SU-DHL-6 (cell line): ENCODE measurements around the gene NOX5.

Source experiments
- H2AFZ ChIP-seq: fragments of 200-600 bp; sonication (generic); 2 replicates; pipeline ENCODE4 v1.6.1; 2014; ENCODE audit warnings: low read depth, mild to moderate bottlenecking, moderate library complexity, mixed read lengths, antibody characterized with exemption, low read length; ENCODE audit not compliant: severe bottlenecking
- H3F3A ChIP-seq: fragments of 200-600 bp; shearing (Covaris generic); 2 replicates; pipeline ENCODE4 v1.6.0; 2016; ENCODE audit warnings: antibody characterized with exemption, mild to moderate bottlenecking; ENCODE audit not compliant: insufficient read depth
- H3K27ac ChIP-seq: fragments of 200-600 bp; sonication (generic); 2 replicates; pipeline ENCODE4 v1.5.1; 2016; ENCODE audit warnings: low read depth, mild to moderate bottlenecking, low read length, moderate library complexity, mixed read lengths
- H3K27me3 ChIP-seq: fragments of 200-600 bp; sonication (generic), shearing (Covaris generic); 2 replicates; pipeline ENCODE4 v1.6.0; 2014; ENCODE audit warnings: mild to moderate bottlenecking, low read length
- H3K36me3 ChIP-seq: fragments of 200-600 bp; sonication (generic); 2 replicates; pipeline ENCODE4 v1.6.1; 2014; ENCODE audit warnings: mild to moderate bottlenecking, low read length, mixed read lengths
- H3K4me2 ChIP-seq: fragments of 300-600, 200-600 bp; shearing (Covaris generic), sonication (generic); 2 replicates; pipeline ENCODE4 v1.6.0; 2014; ENCODE audit warnings: low read length, low read depth, mild to moderate bottlenecking; ENCODE audit not compliant: poor library complexity, severe bottlenecking
- H3K4me3 ChIP-seq: fragments of 200-600 bp; sonication (generic); 2 replicates; pipeline ENCODE4 v1.5.1; 2014; ENCODE audit warnings: antibody characterized with exemption, low read length, mild to moderate bottlenecking, mixed read lengths; ENCODE audit not compliant: insufficient read depth, poor library complexity, severe bottlenecking
- H3K79me2 ChIP-seq: fragments of 200-600 bp; sonication (generic); 2 replicates; pipeline ENCODE4 v1.6.1; 2014; ENCODE audit warnings: mild to moderate bottlenecking, low read length, moderate library complexity; ENCODE audit not compliant: insufficient read depth
- H3K9ac ChIP-seq: fragments of 200-600 bp; sonication (generic); 2 replicates; pipeline ENCODE4 v1.7.0; 2014; ENCODE audit warnings: mild to moderate bottlenecking, low read length
- H3K9me2 ChIP-seq: fragments of 200-600 bp; sonication (generic); replicated peaks from 2 replicates; pipeline ENCODE4 v1.6.1; 2014; ENCODE audit warnings: low read length; ENCODE audit not compliant: insufficient read depth
- H3K9me3 ChIP-seq: fragments of 200-600 bp; sonication (generic); 2 replicates; pipeline ENCODE4 v1.6.1; 2014; ENCODE audit warnings: low read length, mixed read lengths; ENCODE audit not compliant: insufficient read depth
- H4K20me1 ChIP-seq: fragments of 200-600 bp; sonication (generic); 2 replicates; pipeline ENCODE4 v1.6.1; 2014; ENCODE audit warnings: low read depth, mild to moderate bottlenecking, antibody characterized with exemption, low read length, moderate library complexity, mixed read lengths
- CTCF ChIP-seq: fragments of 200-600 bp; sonication (generic); IDR thresholded peaks from one replicate; pipeline ENCODE4 v1.5.1; 2017; ENCODE audit warnings: antibody characterized with exemption, mild to moderate bottlenecking, low read length, moderate library complexity; ENCODE audit not compliant: insufficient read depth, poor library complexity, severe bottlenecking
- EZH2phosphoT487 ChIP-seq: fragments of 200-600 bp; sonication (generic), shearing (Covaris generic); conservative IDR thresholded peaks from 2 replicates; pipeline ENCODE4 v1.6.1; 2018; ENCODE audit warnings: mild to moderate bottlenecking, antibody characterized with exemption, low read length, moderate library complexity, mixed read lengths

The NOX5 gene

GRCh38 chr15:69104050-69104750, 89.7 kb downstream of the NOX5 start:
- H3K4me3 ChIP-seq, result no peak overlapping the region
- H3K27me3 ChIP-seq, result no peaks in the 10 kb centered on the region
- no peak overlapping the region for H3K4me2 ChIP-seq
- H3K79me2 ChIP-seq, result no peaks in the 10 kb centered on the region
- H3F3A ChIP-seq, result no peaks in the 10 kb centered on the region
- no peak overlapping the region for H2AFZ ChIP-seq
- no peaks in the 10 kb centered on the region for H3K36me3 ChIP-seq
- no peaks in the 10 kb centered on the region for H4K20me1 ChIP-seq
- no peak for TF ChIP-seq CTCF
- no peak for TF ChIP-seq EZH2phosphoT487
- no peak overlapping the region for H3K9ac ChIP-seq
- no peaks in the 10 kb centered on the region for H3K9me2 ChIP-seq
- no peaks in the 10 kb centered on the region for H3K9me3 ChIP-seq
- H3K27ac ChIP-seq, result no peak overlapping the region

GRCh38 chr15:69105451-69105985, 91.0 kb downstream of the NOX5 start:
- no peak overlapping the region for H2AFZ ChIP-seq
- H3K27me3 ChIP-seq, result no peaks in the 10 kb centered on the region
- H3K36me3 ChIP-seq, result no peaks in the 10 kb centered on the region
- no peaks in the 10 kb centered on the region for H3K9me3 ChIP-seq
- no peak overlapping the region for H3K9ac ChIP-seq
- no peaks in the 10 kb centered on the region for H3K79me2 ChIP-seq
- TF ChIP-seq EZH2phosphoT487, result no peak
- no peak for TF ChIP-seq CTCF
- H3K4me2 ChIP-seq, result no peak overlapping the region
- no peak overlapping the region for H3K4me3 ChIP-seq
- H3K27ac ChIP-seq, result no peak overlapping the region
- H4K20me1 ChIP-seq, result no peaks in the 10 kb centered on the region
- H3K9me2 ChIP-seq, result no peaks in the 10 kb centered on the region
- no peaks in the 10 kb centered on the region for H3F3A ChIP-seq

GRCh38 chr15:69107025-69107620, 92.6 kb downstream of the NOX5 start:
- Histone ChIP-seq H3K4me3 (no peak overlapping the region), H3K27me3 (no peaks in the 10 kb centered on the region), H2AFZ (no peak overlapping the region), H3K27ac (no peak overlapping the region), H4K20me1 (no peaks in the 10 kb centered on the region), H3K9me3 (no peaks in the 10 kb centered on the region), H3K9me2 (no peaks in the 10 kb centered on the region), H3F3A (no peaks in the 10 kb centered on the region), H3K4me2 (no peak overlapping the region), H3K79me2 (no peaks in the 10 kb centered on the region), H3K9ac (no peak overlapping the region), H3K36me3 (no peaks in the 10 kb centered on the region)
- TF ChIP-seq CTCF (no peak), EZH2phosphoT487 (no peak)
